ENCODE measurements around the gene TACC2.

Gene TACC2

DNA sequence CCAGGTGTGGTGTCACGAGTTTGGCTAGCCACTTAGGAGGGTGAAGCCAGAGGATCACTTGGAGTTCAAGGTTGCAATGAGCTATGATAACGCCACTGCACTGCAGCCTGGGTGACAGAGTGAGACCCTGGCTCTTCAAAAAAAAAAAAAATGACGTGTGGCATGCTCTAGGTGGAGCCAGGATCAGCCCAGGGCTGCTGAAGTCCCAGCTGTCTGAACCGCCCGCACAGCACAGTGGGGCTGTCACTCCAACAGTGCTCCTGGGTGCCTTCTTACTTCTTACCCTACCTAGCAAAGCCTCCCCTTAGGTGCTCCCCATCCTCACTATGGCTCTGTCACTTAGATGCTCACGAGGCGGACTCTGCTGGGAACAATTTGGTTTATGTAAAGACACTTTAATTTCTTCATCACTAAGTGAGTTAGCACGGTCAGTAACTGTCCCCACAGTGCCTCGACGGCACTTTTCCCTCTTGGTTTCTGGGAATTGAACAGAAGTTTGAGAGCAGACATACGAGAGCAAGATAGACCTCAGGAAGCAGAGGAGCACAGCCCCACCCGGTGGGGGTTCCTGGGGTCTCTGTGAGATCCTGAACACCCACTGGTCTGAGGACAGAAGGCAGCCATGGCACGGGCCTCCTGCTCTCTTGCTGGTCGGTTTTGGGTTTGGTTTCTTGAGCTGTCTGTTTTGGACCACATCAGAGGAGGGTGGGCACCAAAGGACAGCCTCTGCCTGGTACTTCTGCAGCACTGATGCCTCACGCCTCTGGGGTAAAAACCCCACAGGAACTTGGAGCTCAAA, 215.9 kb downstream of the TACC2 start:
- DNase-seq, result no peak

GRCh38 chr10:122206471-122207065, 217.6 kb downstream of the TACC2 start:
- DNase-seq, result no peak

DNA sequence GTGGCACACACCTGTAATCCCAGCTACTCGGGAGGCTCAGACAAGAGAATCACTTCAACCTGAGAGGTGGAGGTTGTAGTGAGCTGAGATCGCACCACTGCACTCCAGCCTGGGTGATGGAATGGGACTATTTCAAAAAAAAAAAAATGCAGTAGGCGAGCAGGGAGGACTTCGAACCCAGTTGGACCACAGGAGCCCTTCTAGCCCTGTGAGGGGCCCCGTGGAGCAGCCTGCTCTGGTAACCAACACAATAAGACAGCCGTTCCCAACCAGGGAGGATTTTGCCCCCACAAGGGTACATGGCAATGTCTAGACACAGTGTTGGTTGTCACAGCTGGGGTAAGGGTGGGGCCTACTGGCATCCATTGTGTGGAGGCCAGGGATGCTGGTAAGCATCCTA, 218.2 kb downstream of the TACC2 start:
- DNase-seq, result no peak

DNA sequence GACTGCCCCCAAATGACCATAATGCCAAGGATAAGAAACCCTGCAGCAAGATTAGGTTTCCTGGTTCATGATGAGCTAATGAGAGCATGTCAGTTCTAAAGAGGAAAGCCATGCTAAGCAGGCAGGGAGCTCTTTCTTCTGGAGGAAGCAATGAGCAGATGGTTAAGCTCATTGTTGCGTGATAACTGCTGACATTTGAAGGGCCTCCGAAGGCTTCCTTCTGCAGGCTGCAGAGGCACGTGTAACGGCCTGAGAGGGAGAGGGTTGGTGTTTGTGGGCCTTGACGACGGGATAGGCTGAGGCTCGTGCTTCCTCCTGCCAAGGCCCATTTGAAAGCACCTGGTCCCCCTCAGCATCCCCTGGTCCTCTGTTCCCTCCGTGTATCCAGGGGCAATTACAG, 218.6 kb downstream of the TACC2 start:
- DNase-seq, result peak; percentile 19

DNA sequence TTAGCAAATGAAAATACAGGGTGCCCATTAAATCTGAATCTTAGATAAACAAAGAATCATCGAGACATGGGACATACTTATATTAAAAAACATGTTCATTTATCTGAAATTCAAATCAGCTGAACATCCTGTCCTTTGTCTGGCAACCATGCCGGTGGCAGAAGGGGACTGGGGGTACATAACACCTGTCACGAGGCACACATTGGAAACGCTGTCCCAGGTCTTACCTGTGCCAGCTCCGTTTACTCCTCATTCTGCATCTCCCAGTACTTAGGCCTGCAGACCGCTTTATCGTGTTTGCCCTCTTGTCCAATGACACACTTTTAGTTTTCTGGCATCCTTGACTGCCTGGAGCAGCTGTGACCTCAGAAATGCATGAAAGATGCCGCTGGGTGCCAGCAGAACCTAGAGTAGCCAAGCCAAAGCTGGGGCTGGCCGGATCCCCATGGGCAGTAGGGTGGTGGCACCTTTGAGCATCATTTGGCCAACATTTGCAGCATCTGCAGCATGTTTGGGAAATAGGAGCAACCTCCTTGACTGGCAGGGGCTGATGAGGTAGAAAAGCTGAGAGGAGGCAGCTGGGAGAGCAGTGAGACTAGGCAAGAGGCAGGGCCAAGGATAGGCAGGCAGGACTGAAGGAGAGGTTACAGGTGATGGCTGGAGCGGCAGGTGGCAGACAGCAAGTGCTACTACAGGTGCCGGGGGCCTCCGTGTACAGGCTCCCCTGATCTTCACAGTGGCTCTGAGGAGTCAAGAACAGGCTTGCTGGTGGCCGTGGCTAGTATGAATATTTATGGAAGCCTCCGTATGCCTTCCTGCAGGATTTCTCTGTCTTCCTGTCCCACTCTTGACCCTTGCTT, 219.8 kb downstream of the TACC2 start:
- no peak for DNase-seq

GRCh38 chr10:122210481-122211265, 221.7 kb downstream of the TACC2 start:
- DNase-seq, result no peak

GRCh38 chr10:122213364-122213763, 224.4 kb downstream of the TACC2 start:
- DNase-seq, result no peak

- DNase-seq, result no peak
Observed at GRCh38 chr10:122213766-122214165, 224.8 kb downstream of the TACC2 start.

DNA sequence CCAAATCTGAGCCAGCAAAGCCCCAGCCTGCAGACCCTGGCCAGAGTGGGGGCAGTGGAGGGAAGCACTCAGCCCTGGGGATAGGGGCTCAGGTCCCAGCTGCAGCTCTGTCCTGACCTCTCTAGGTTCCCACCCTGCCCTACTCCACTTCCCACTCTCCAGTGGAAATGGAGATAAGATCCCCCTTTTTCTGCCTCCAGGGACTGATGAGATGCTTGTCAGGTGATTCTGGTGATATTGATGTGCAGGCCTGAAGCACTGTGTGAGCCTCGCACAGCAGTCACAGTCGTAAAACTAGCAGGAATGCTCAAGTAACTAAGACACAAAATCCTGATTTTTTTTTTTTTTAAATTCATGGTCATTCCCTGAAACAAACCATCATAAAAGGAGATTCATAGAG, 227.1 kb downstream of the TACC2 start:
- DNase-seq, result no peak

DNA sequence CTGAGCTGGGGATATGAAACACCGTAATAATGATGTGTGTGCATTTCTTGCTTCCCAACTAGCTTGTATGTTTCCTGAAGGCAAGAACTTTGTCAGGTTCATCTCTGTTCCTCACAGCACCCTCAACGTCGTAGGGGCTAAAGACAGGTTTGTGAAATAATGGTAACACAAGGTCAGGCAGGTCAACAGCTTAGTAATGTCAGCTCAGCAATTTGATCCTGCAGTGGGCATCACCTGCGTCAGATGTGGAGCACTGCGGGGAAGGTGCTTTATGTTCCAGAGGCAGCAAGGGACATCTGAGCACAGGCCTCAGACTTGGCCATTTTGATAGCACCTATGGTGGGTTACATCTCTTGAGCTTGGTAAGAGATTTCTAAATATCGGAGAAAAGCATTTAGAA, 230.4 kb downstream of the TACC2 start:
- no peak for DNase-seq

GRCh38 chr10:122220736-122221135, 231.8 kb downstream of the TACC2 start:
- DNase-seq, result no peak

GRCh38 chr10:122221958-122222357, 233.0 kb downstream of the TACC2 start:
- no peak for DNase-seq

- no peak for DNase-seq
Observed at GRCh38 chr10:122222638-122223037, 233.7 kb downstream of the TACC2 start.

DNA sequence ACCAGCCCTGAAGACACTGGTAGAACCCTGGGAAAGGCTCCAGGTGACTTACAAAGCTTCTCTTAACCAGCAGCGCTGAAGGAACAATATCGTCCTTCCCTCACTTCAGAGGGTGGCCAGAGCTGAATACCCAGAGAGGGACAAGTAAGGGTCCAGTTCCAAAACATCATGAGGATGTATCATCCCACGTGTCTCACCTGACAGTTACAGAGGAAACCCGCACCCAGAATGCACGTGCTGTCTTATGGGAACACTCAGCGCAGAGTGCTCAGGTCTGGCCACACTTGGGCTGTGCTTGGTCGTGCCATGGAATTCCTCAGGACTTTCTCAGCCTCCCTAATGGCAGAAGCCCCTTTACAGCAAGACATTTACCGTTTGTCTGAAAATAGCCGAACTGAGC, 235.2 kb downstream of the TACC2 start:
- DNase-seq, result no peak

- no peak for DNase-seq
Observed at GRCh38 chr10:122225330-122225729, 236.4 kb downstream of the TACC2 start.

GRCh38 chr10:122227754-122228153, 238.8 kb downstream of the TACC2 start:
- DNase-seq, result no peak

- DNase-seq, result no peak
Observed at GRCh38 chr10:122229666-122230065, 240.7 kb downstream of the TACC2 start.

GRCh38 chr10:122230222-122230621, 241.3 kb downstream of the TACC2 start:
- DNase-seq, result no peak

- DNase-seq, result peak; percentile 56
Observed at GRCh38 chr10:122232769-122233168, 243.8 kb downstream of the TACC2 start.

DNA sequence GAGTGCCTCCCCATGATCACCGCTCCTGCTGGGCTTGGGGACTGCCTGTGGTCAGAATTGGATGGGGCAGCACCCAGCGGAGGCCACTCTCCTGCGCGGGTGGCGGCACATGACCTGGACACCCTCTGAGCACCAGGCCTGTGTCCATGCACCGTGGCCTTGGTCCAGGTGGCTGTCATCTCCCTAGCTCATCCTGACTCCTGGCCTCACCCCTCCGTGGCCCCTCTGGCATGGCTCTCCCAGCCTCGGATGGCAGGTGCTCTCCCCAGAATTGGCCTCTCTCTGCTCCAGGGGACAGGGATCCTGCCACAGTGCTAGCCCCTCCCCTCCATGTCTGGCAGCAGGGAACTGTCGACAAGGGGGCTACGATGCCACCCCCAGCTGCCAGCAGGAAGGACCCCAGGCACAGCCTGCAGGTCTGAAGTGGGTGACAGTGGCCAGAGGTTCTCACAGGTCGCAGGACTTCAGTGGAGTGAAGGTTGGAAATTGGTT, 244.9 kb downstream of the TACC2 start:
- DNase-seq, result no peak

- DNase-seq, result no peak
Observed at GRCh38 chr10:122234416-122234815, 245.5 kb downstream of the TACC2 start.

DNA sequence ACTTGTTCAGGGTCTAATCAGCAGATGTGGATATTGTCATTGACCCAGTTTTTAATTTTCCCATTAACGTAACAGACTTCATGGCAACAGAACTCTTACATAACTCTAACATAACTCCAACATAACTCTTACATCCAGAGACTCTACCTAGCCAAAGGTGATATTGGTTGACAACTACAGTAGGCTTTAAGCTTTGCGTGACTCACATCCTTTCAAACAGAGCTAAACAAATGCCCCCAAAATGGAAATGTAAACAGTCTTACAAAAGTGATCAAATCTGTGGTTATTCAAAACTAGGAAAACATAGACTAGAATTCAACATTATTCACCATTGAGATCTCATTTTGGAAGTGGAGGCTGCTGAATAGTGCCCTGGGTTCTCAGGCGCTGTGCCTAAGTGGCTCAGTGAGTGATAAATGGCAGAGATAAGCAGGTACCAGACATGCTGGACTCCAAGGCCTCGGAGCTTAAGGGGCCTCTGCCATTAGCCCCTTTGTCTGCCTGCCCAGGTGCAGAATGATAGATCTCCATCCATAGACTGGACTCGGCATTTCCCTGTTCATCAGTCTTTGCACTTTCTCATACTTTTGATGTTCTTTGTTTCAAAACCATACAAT, 247.8 kb downstream of the TACC2 start:
- DNase-seq, result no peak

All from NCI-H1694 (cell line).